GM23338 (cell line): ENCODE data around the gene ARL4D. TPM values are rescaled to one million over a fixed set of nuclear protein-coding genes. Genes with fewer than 3 reads are reported as not detected.

ENCODE experiments used
- ATAC-seq: fragments of 200-7000 bp; cut with Tn5 transposase; 3 replicates; pipeline ENCODE4 v1.9.1; 2020
- DNase-seq: peaks from one replicate; pipeline ENCODE4 v3.0.0-alpha.2; 2015; ENCODE audit warnings: low spot score
- H2AFZ ChIP-seq: fragments of 200-600 bp; sonication (generic); 2 replicates; pipeline ENCODE4 v1.8.0; 2016; ENCODE audit warnings: antibody characterized with exemption, mild to moderate bottlenecking, moderate library complexity
- H3F3A ChIP-seq: fragments of 200-600 bp; sonication (generic); replicated peaks from 2 replicates; pipeline ENCODE4 v1.8.0; 2017; ENCODE audit warnings: antibody characterized with exemption, mixed run types, low read depth
- H3K27ac ChIP-seq: fragments of 200-600 bp; sonication (generic); 2 replicates; pipeline ENCODE4 v1.6.1; 2016; ENCODE audit warnings: low read depth
- H3K27me3 ChIP-seq: fragments of 200-600 bp; sonication (generic); 2 replicates; pipeline ENCODE4 v1.8.0; 2016; ENCODE audit warnings: mild to moderate bottlenecking, mixed run types, moderate library complexity; ENCODE audit not compliant: insufficient read depth
- H3K36me3 ChIP-seq: fragments of 200-600 bp; sonication (generic); 2 replicates; pipeline ENCODE4 v1.8.0; 2016; ENCODE audit warnings: mild to moderate bottlenecking; ENCODE audit not compliant: insufficient read depth
- H3K4me1 ChIP-seq: fragments of 200-600 bp; sonication (generic); 2 replicates; pipeline ENCODE4 v1.8.0; 2016; ENCODE audit warnings: mild to moderate bottlenecking, moderate library complexity; ENCODE audit not compliant: insufficient read depth
- H3K4me2 ChIP-seq: fragments of 200-600 bp; sonication (generic); 2 replicates; pipeline ENCODE4 v1.7.1; 2017; ENCODE audit warnings: mixed run types
- H3K4me3 ChIP-seq: fragments of 200-600 bp; sonication (generic); 2 replicates; pipeline ENCODE4 v1.6.1; 2016; ENCODE audit warnings: mixed run types
- H3K79me2 ChIP-seq: fragments of 200-600 bp; sonication (generic); replicated peaks from 2 replicates; pipeline ENCODE4 v1.8.0; 2017; ENCODE audit warnings: mild to moderate bottlenecking; ENCODE audit not compliant: insufficient read depth
- H3K9me2 ChIP-seq: fragments of 200-600 bp; sonication (generic); 2 replicates; pipeline ENCODE4 v1.8.0; 2017; ENCODE audit not compliant: insufficient read depth
- H4K20me1 ChIP-seq: fragments of 200-600 bp; sonication (generic); replicated peaks from 2 replicates; pipeline ENCODE4 v1.8.0; 2017; ENCODE audit warnings: mild to moderate bottlenecking; ENCODE audit not compliant: insufficient read depth
- H3K27ac Mint-ChIP-seq: 2 replicates; pipeline ENCODE4 v1.8.0; 2020; ENCODE audit warnings: inconsistent platforms, mild to moderate bottlenecking, moderate library complexity, mixed read lengths
- H3K27me3 Mint-ChIP-seq: 3 replicates; pipeline ENCODE4 v1.8.0; 2022; ENCODE audit warnings: low read depth, mild to moderate bottlenecking, moderate library complexity, mixed read lengths, inconsistent platforms; ENCODE audit not compliant: insufficient read depth, poor library complexity
- H3K36me3 Mint-ChIP-seq: 3 replicates; pipeline ENCODE4 v1.8.0; 2021; ENCODE audit warnings: low read depth, mild to moderate bottlenecking, inconsistent platforms, moderate library complexity, mixed read lengths
- H3K4me1 Mint-ChIP-seq: 3 replicates; pipeline ENCODE4 v1.8.0; 2020; ENCODE audit warnings: mild to moderate bottlenecking, inconsistent platforms, mixed read lengths
- H3K4me3 Mint-ChIP-seq: 3 replicates; pipeline ENCODE4 v1.8.0; 2021; ENCODE audit warnings: moderate library complexity, mild to moderate bottlenecking, inconsistent platforms, mixed read lengths
- H3K9me3 Mint-ChIP-seq: 3 replicates; pipeline ENCODE4 v1.8.0; 2020; ENCODE audit warnings: moderate library complexity, mild to moderate bottlenecking, inconsistent platforms, mixed read lengths
- CREB1 ChIP-seq: fragments of 250-450 bp; sonication (Bioruptor Pico); IDR thresholded peaks from 2 replicates; pipeline ENCODE4 v1.5.0; 2020; ENCODE audit warnings: low read depth, mild to moderate bottlenecking, moderate library complexity
- ETS1 ChIP-seq: IDR thresholded peaks from 2 replicates; pipeline ENCODE4 v1.6.1; 2016; ENCODE audit warnings: antibody characterized with exemption
- EZH2 ChIP-seq: fragments of 200-600 bp; sonication (generic); IDR thresholded peaks from one replicate; pipeline ENCODE4 v1.8.0; 2017; ENCODE audit warnings: antibody characterized with exemption, mild to moderate bottlenecking, low read depth; ENCODE audit not compliant: unreplicated experiment
- EZH2phosphoT487 ChIP-seq: fragments of 200-600 bp; sonication (generic); IDR thresholded peaks from one replicate; pipeline ENCODE4 v1.8.1; 2018; ENCODE audit warnings: antibody characterized with exemption; ENCODE audit not compliant: unreplicated experiment
- JUNB ChIP-seq: IDR thresholded peaks from one replicate; pipeline ENCODE4 v1.6.1; 2016; ENCODE audit warnings: antibody characterized with exemption; ENCODE audit not compliant: unreplicated experiment
- NANOG ChIP-seq: IDR thresholded peaks from 2 replicates; pipeline ENCODE4 v1.6.1; 2016; ENCODE audit warnings: antibody characterized with exemption, borderline replicate concordance
- POLR2AphosphoS5 ChIP-seq: IDR thresholded peaks from 2 replicates; pipeline ENCODE4 v1.6.1; 2016; ENCODE audit warnings: antibody characterized with exemption, low read depth
- REST ChIP-seq: IDR thresholded peaks from one replicate; pipeline ENCODE4 v1.6.1; 2018; ENCODE audit warnings: antibody characterized with exemption; ENCODE audit not compliant: unreplicated experiment
- STAT1 ChIP-seq: IDR thresholded peaks from one replicate; pipeline ENCODE4 v1.6.1; 2016; ENCODE audit warnings: antibody characterized with exemption; ENCODE audit not compliant: unreplicated experiment
- ZNF114 ChIP-seq: fragments of 250-450 bp; sonication (Bioruptor Pico); IDR thresholded peaks from 2 replicates; pipeline ENCODE4 v1.5.0; 2020; ENCODE audit warnings: mild to moderate bottlenecking, moderate library complexity
- ZNF331 ChIP-seq: fragments of 250-450 bp; sonication (Bioruptor Pico); IDR thresholded peaks from 2 replicates; pipeline ENCODE4 v1.5.0; 2020; ENCODE audit warnings: low read depth, mild to moderate bottlenecking, moderate library complexity
- ZNF462 ChIP-seq: fragments of 250-450 bp; sonication (Bioruptor Pico); IDR thresholded peaks from 2 replicates; pipeline ENCODE4 v1.5.0; 2020; ENCODE audit warnings: mild to moderate bottlenecking, moderate library complexity
- polyA plus RNA-seq: library from polyadenylated mRNA; unstranded; fragments of >200 nt; fragmentation: Nextera tagmentation; extraction: Ambion mirVana; gene quantifications from 2 replicates; pipeline ENCODE4 v1.2.1, GENCODE V29; 2016
- total RNA-seq: library from RNA; depleted of rRNA; stranded (reverse); fragments of >200 nt; shearing (Covaris generic); gene quantifications from 2 replicates; pipeline ENCODE4 v1.2.3, GENCODE V29; 2014
- TF ChIP-seq, protein P1 (sequence below), 2 experiments: fragments of 200-600 bp in 1 of 2; sonication (generic) in 1 of 2; conservative IDR thresholded peaks; 2 replicates each; pipeline versions ENCODE4 v1.5.1 to v1.6.1; 2016 to 2017; ENCODE audit warnings: antibody characterized with exemption in 2 of 2, low read depth in 2 of 2, mild to moderate bottlenecking in 2 of 2, moderate library complexity in 1 of 2

Gene ARL4D
- total and polyA plus RNA-seq, 2 experiments from 2014 or later = 8.7 to 9.5 TPM

- ATAC-seq = no peak
- Mint-ChIP-seq H3K27ac (no peak overlapping the region), H3K4me3 (no peak overlapping the region)
These were observed 35.4 kb upstream of the ARL4D start for GRCh38 chr17:43363181-43363925.

More at GRCh38 chr17:43363181-43363925, 35.4 kb upstream of the ARL4D start:
- H3K9me2 ChIP-seq = no peaks in the 10 kb centered on the region
- no peak overlapping the region for H3K4me3 ChIP-seq
- H3K27me3 Mint-ChIP-seq = peaks cover 20% of the 10 kb centered on the region
- H4K20me1 ChIP-seq = no peaks in the 10 kb centered on the region
- H2AFZ ChIP-seq = no peak overlapping the region
- H3K27ac ChIP-seq = no peak overlapping the region
- H3F3A ChIP-seq = peaks cover 12% of the 10 kb centered on the region; the same call in 1 of the 2 replicates
- no peaks in the 10 kb centered on the region for H3K36me3 ChIP-seq
- H3K27me3 ChIP-seq = no peaks in the 10 kb centered on the region
- TF ChIP-seq JUNB (no peak), CREB1 (no peak), ZNF331 (CRISPR knock-in tag) (no peak), STAT1 (no peak), REST (no peak), EZH2phosphoT487 (no peak), ZNF462 (no peak), ZNF114 (no peak), EZH2 (no peak), ETS1 (no peak), POLR2AphosphoS5 (no peak), NANOG (no peak)
- TF ChIP-seq, protein P1, sequence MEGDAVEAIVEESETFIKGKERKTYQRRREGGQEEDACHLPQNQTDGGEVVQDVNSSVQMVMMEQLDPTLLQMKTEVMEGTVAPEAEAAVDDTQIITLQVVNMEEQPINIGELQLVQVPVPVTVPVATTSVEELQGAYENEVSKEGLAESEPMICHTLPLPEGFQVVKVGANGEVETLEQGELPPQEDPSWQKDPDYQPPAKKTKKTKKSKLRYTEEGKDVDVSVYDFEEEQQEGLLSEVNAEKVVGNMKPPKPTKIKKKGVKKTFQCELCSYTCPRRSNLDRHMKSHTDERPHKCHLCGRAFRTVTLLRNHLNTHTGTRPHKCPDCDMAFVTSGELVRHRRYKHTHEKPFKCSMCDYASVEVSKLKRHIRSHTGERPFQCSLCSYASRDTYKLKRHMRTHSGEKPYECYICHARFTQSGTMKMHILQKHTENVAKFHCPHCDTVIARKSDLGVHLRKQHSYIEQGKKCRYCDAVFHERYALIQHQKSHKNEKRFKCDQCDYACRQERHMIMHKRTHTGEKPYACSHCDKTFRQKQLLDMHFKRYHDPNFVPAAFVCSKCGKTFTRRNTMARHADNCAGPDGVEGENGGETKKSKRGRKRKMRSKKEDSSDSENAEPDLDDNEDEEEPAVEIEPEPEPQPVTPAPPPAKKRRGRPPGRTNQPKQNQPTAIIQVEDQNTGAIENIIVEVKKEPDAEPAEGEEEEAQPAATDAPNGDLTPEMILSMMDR (conservative IDR thresholded peaks at IDR 0.05; ENCODE audit: low read depth in 2 of 2) = no peak
- no peak overlapping the region for H3K4me2 ChIP-seq
- H3K9me3 Mint-ChIP-seq = peaks cover 5% of the 10 kb centered on the region; the same call in 1 of the 3 replicates
- peaks cover 20% of the 10 kb centered on the region for H3K4me1 Mint-ChIP-seq
- no peak for DNase-seq
- H3K36me3 Mint-ChIP-seq = peaks cover 3% of the 10 kb centered on the region; the same call in 1 of the 3 replicates
- H3K79me2 ChIP-seq = no peaks in the 10 kb centered on the region
- peaks cover 12% of the 10 kb centered on the region for H3K4me1 ChIP-seq
